Loucy (cell line): ENCODE results near the gene GBP2.

Experiments used
- H2AFZ ChIP-seq: fragments of 200-600 bp; sonication (generic); 2 replicates; pipeline ENCODE4 v1.6.0; 2016; ENCODE audit warnings: antibody characterized with exemption, mild to moderate bottlenecking, low read length, moderate library complexity
- H3F3A ChIP-seq: fragments of 200-600 bp; 2 replicates; pipeline ENCODE4 v1.6.0; 2016; ENCODE audit warnings: antibody characterized with exemption, low read depth, mild to moderate bottlenecking
- H3K27me3 ChIP-seq: fragments of 200-600 bp; sonication (generic); 2 replicates; pipeline ENCODE4 v1.6.1; 2014; ENCODE audit warnings: low read length, mild to moderate bottlenecking; ENCODE audit not compliant: insufficient read depth, poor library complexity, severe bottlenecking
- H3K36me3 ChIP-seq: fragments of 200-600 bp; sonication (generic); 2 replicates; pipeline ENCODE4 v1.6.1; 2016; ENCODE audit warnings: low read length; ENCODE audit not compliant: insufficient read depth
- H3K4me1 ChIP-seq: fragments of 200-600 bp; sonication (generic); 2 replicates; pipeline ENCODE4 v1.5.1; 2014; ENCODE audit warnings: low read length, mild to moderate bottlenecking; ENCODE audit not compliant: insufficient read depth, poor library complexity, severe bottlenecking
- H3K4me2 ChIP-seq: fragments of 200-600 bp; sonication (generic); 2 replicates; pipeline ENCODE4 v1.6.0; 2014; ENCODE audit warnings: antibody characterized with exemption, low read length, low read depth, mild to moderate bottlenecking; ENCODE audit not compliant: poor library complexity, severe bottlenecking
- H3K4me3 ChIP-seq: fragments of 200-600 bp; sonication (generic); 2 replicates; pipeline ENCODE4 v1.5.1; 2014; ENCODE audit warnings: low read length, mild to moderate bottlenecking, mixed read lengths; ENCODE audit not compliant: poor library complexity, severe bottlenecking
- H3K79me2 ChIP-seq: fragments of 200-600 bp; sonication (generic); 2 replicates; pipeline ENCODE4 v1.6.1; 2014; ENCODE audit warnings: low read length; ENCODE audit not compliant: insufficient read depth
- H3K9ac ChIP-seq: fragments of 200-600 bp; sonication (generic); 2 replicates; pipeline ENCODE4 v1.6.0; 2014; ENCODE audit warnings: mild to moderate bottlenecking, low read depth, low read length, moderate library complexity; ENCODE audit not compliant: poor library complexity, severe bottlenecking
- H3K9me2 ChIP-seq: fragments of 200-600 bp; sonication (generic); replicated peaks from 2 replicates; pipeline ENCODE4 v1.6.1; 2016; ENCODE audit warnings: low read depth, low read length, mixed read lengths
- H3K9me3 ChIP-seq: fragments of 200-600 bp; sonication (generic); 2 replicates; pipeline ENCODE4 v1.6.1; 2014; ENCODE audit warnings: mild to moderate bottlenecking, antibody characterized with exemption, low read length, low read depth; ENCODE audit not compliant: insufficient read depth
- H4K20me1 ChIP-seq: fragments of 200-600 bp; sonication (generic); 2 replicates; pipeline ENCODE4 v1.6.0; 2014; ENCODE audit warnings: antibody characterized with exemption, low read length, mild to moderate bottlenecking; ENCODE audit not compliant: insufficient read depth, poor library complexity, severe bottlenecking
- CTCF ChIP-seq: fragments of 200-600 bp; sonication (generic); conservative IDR thresholded peaks from 2 replicates; pipeline ENCODE4 v1.5.1; 2014; ENCODE audit warnings: mild to moderate bottlenecking, antibody characterized with exemption, low read length
- EZH2phosphoT487 ChIP-seq: fragments of 200-600 bp; IDR thresholded peaks from 2 replicates; pipeline ENCODE4 v1.6.1; 2018; ENCODE audit warnings: antibody characterized with exemption, mild to moderate bottlenecking, moderate library complexity, borderline replicate concordance

GBP2 gene

GRCh38 chr1:89104687-89105086, 21.2 kb downstream of the GBP2 start:
- Histone ChIP-seq H3K4me2 (no peak overlapping the region), H3K36me3 (no peaks in the 10 kb centered on the region), H3K9me2 (no peaks in the 10 kb centered on the region), H3K27me3 (no peaks in the 10 kb centered on the region), H3K9me3 (no peaks in the 10 kb centered on the region), H3K79me2 (no peaks in the 10 kb centered on the region), H3K9ac (no peak overlapping the region), H4K20me1 (no peaks in the 10 kb centered on the region), H3K4me1 (peaks cover 4% of the 10 kb centered on the region), H2AFZ (no peak overlapping the region), H3K4me3 (no peak overlapping the region), H3F3A (no peaks in the 10 kb centered on the region)
- no peak for TF ChIP-seq CTCF

- no peaks in the 10 kb centered on the region for H3K9me3 ChIP-seq
- H3F3A ChIP-seq = no peaks in the 10 kb centered on the region
- H3K27me3 ChIP-seq = no peaks in the 10 kb centered on the region
- no peak overlapping the region for H3K9ac ChIP-seq
- no peak overlapping the region for H2AFZ ChIP-seq
- no peak for TF ChIP-seq CTCF
- TF ChIP-seq EZH2phosphoT487 = no peak
- H4K20me1 ChIP-seq = no peaks in the 10 kb centered on the region
- H3K4me3 ChIP-seq = no peak overlapping the region
- H3K4me2 ChIP-seq = no peak overlapping the region
- peaks cover 4% of the 10 kb centered on the region for H3K4me1 ChIP-seq
- no peaks in the 10 kb centered on the region for H3K79me2 ChIP-seq
- no peaks in the 10 kb centered on the region for H3K9me2 ChIP-seq
- no peaks in the 10 kb centered on the region for H3K36me3 ChIP-seq
Measured at GRCh38 chr1:89104147-89104546, 21.8 kb downstream of the GBP2 start.

GRCh38 chr1:89102021-89102420, 23.9 kb downstream of the GBP2 start:
- H3F3A ChIP-seq = no peaks in the 10 kb centered on the region
- no peak overlapping the region for H3K4me2 ChIP-seq
- H2AFZ ChIP-seq = no peak overlapping the region
- H3K9ac ChIP-seq = no peak overlapping the region
- H3K9me2 ChIP-seq = no peaks in the 10 kb centered on the region
- H3K79me2 ChIP-seq = no peaks in the 10 kb centered on the region
- no peaks in the 10 kb centered on the region for H3K27me3 ChIP-seq
- H4K20me1 ChIP-seq = no peaks in the 10 kb centered on the region
- no peak for TF ChIP-seq CTCF
- no peak for TF ChIP-seq EZH2phosphoT487
- H3K4me3 ChIP-seq = no peak overlapping the region
- no peaks in the 10 kb centered on the region for H3K9me3 ChIP-seq
- H3K36me3 ChIP-seq = no peaks in the 10 kb centered on the region
- H3K4me1 ChIP-seq = peaks cover 4% of the 10 kb centered on the region
